ENCODE results near the gene CHST10.

CHST10 gene

GRCh38 chr2:100413571-100413970, 3.9 kb downstream of the CHST10 start:
- no peak for DNase-seq

GRCh38 chr2:100412881-100413321, 4.6 kb downstream of the CHST10 start:
- no peak for DNase-seq

GRCh38 chr2:100412466-100412865, 5.0 kb downstream of the CHST10 start:
- no peak for DNase-seq

GRCh38 chr2:100411841-100412292, 5.6 kb downstream of the CHST10 start:
- no peak for DNase-seq

GRCh38 chr2:100409975-100410647, 7.4 kb downstream of the CHST10 start:
- no peak for DNase-seq

- no peak for DNase-seq
Observed at GRCh38 chr2:100409461-100409860, 8.0 kb downstream of the CHST10 start.

GRCh38 chr2:100408941-100409340, 8.5 kb downstream of the CHST10 start:
- no peak for DNase-seq

GRCh38 chr2:100408104-100408503, 9.4 kb downstream of the CHST10 start:
- DNase-seq = no peak

- DNase-seq = no peak
Observed at GRCh38 chr2:100407563-100407962, 9.9 kb downstream of the CHST10 start.

- DNase-seq = no peak
Observed at GRCh38 chr2:100407073-100407472, 10.4 kb downstream of the CHST10 start.

- no peak for DNase-seq
Observed at GRCh38 chr2:100406120-100406508, 11.4 kb downstream of the CHST10 start.

- DNase-seq = no peak
Observed at GRCh38 chr2:100405403-100406119, 11.9 kb downstream of the CHST10 start.

- DNase-seq = no peak
Observed at GRCh38 chr2:100404411-100404810, 13.1 kb downstream of the CHST10 start.

GRCh38 chr2:100403722-100404121, 13.7 kb downstream of the CHST10 start:
- DNase-seq = no peak

GRCh38 chr2:100401268-100401667, 16.2 kb downstream of the CHST10 start:
- DNase-seq = no peak

- no peak for DNase-seq
Observed at GRCh38 chr2:100399714-100400113, 17.8 kb downstream of the CHST10 start.

GRCh38 chr2:100397976-100398375, 19.5 kb downstream of the CHST10 start:
- DNase-seq = no peak

- DNase-seq = no peak
Observed at GRCh38 chr2:100397118-100397860, 20.2 kb downstream of the CHST10 start.

- DNase-seq = no peak
Observed at GRCh38 chr2:100396483-100396882, 21.0 kb downstream of the CHST10 start.

- no peak for DNase-seq
Observed at GRCh38 chr2:100395532-100396350, 21.7 kb downstream of the CHST10 start.

- DNase-seq = no peak
Observed at GRCh38 chr2:100394111-100394641, 23.3 kb downstream of the CHST10 start.

GRCh38 chr2:100393362-100393761, 24.1 kb downstream of the CHST10 start:
- DNase-seq = no peak

All from central memory CD4-positive, alpha-beta T cell (primary cell).